ENCODE measurements around the gene RNF151. TPM values are rescaled to one million over a fixed set of nuclear protein-coding genes. Genes with fewer than 3 reads are reported as not detected.

RNF151 gene
- total and polyA plus RNA-seq, 2 of the 13 experiments (the other 11 are each of a cell fraction or from before 2014, with no cell fraction given), result not detected

DNA sequence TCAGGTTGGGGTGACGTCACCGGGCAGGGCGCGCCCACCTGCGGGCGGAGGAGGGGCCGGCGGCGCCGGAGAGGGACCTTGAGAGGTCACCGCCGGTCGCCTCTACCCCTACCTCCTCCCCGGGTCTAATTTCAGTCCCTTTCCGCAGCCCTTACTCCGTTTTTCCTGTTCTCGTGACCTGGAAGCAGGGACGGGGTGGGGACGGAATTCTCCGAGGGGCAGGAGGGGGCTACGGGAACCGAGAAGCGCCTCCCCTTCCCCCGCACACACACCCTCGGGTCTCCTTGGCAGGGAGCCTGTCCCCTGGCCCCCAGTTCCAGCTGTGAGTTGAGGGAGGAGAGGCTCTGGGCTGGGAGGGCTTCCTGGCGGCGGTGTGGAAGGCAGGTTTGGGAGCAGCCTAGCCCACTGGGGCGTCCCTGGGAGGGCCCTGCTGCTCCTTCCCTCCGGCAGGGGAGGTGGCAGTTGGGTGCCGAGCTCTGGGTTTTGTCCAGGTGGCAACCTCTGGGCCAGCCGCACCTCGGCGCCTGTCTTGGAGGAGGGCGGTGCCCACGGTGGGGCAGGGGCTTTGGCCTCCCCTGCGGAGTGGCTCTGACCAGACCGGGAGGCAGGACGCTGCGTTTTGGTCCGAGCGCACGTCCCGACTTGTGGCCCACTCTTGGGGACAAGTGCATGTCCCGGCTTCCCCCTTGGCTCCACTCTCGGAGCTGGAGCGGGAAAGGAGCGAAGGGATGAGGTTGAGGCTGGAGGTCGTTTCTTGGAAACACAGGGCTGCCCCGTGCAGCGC is 23.9 kb downstream of the RNF151 start (continued):
- TF ChIP-seq MAFF (IDR thresholded peaks at IDR 0.05; ENCODE audit: low read depth, low read length), result no peak
- TF ChIP-seq ZMAT3 (CRISPR knock-in tag; conservative IDR thresholded peaks at IDR 0.05), result no peak; the same call in 1 of the 2 replicates
- TF ChIP-seq ZNF772 (CRISPR knock-in tag; IDR thresholded peaks at IDR 0.05), result no peak
- no peak for TF ChIP-seq ZNF546 (CRISPR knock-in tag; conservative IDR thresholded peaks at IDR 0.05)
- no peak for TF ChIP-seq XRCC5 (optimal IDR thresholded peaks at IDR 0.05; ENCODE audit: low read length)
- TF ChIP-seq ERF (CRISPR knock-in tag; IDR thresholded peaks at IDR 0.05), result no peak
- no peak for TF ChIP-seq TP53 (CRISPR knock-in tag; conservative IDR thresholded peaks at IDR 0.05)
- TF ChIP-seq, protein P1, sequence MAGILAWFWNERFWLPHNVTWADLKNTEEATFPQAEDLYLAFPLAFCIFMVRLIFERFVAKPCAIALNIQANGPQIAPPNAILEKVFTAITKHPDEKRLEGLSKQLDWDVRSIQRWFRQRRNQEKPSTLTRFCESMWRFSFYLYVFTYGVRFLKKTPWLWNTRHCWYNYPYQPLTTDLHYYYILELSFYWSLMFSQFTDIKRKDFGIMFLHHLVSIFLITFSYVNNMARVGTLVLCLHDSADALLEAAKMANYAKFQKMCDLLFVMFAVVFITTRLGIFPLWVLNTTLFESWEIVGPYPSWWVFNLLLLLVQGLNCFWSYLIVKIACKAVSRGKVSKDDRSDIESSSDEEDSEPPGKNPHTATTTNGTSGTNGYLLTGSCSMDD (CRISPR knock-in tag; IDR thresholded peaks at IDR 0.05), result no peak
- peak; percentile 34; the same call in 1 of the 2 replicates for TF ChIP-seq FOSL2 (CRISPR knock-in tag; IDR thresholded peaks at IDR 0.05)
- TF ChIP-seq MED1 (CRISPR knock-in tag; IDR thresholded peaks at IDR 0.05), result peak; percentile 11; the same call in 1 of the 2 replicates
- no peak for TF ChIP-seq ZNF709 (CRISPR knock-in tag; IDR thresholded peaks at IDR 0.05)
- TF ChIP-seq HOXD1 (CRISPR knock-in tag; IDR thresholded peaks at IDR 0.05), result no peak
- TF ChIP-seq, protein P2, sequence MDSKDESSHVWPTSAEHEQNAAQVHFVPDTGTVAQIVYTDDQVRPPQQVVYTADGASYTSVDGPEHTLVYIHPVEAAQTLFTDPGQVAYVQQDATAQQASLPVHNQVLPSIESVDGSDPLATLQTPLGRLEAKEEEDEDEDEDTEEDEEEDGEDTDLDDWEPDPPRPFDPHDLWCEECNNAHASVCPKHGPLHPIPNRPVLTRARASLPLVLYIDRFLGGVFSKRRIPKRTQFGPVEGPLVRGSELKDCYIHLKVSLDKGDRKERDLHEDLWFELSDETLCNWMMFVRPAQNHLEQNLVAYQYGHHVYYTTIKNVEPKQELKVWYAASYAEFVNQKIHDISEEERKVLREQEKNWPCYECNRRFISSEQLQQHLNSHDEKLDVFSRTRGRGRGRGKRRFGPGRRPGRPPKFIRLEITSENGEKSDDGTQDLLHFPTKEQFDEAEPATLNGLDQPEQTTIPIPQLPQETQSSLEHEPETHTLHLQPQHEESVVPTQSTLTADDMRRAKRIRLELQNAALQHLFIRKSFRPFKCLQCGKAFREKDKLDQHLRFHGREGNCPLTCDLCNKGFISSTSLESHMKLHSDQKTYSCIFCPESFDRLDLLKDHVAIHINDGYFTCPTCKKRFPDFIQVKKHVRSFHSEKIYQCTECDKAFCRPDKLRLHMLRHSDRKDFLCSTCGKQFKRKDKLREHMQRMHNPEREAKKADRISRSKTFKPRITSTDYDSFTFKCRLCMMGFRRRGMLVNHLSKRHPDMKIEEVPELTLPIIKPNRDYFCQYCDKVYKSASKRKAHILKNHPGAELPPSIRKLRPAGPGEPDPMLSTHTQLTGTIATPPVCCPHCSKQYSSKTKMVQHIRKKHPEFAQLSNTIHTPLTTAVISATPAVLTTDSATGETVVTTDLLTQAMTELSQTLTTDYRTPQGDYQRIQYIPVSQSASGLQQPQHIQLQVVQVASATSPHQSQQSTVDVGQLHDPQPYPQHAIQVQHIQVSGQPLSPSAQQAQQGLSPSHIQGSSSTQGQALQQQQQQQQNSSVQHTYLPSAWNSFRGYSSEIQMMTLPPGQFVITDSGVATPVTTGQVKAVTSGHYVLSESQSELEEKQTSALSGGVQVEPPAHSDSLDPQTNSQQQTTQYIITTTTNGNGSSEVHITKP (CRISPR knock-in tag; IDR thresholded peaks at IDR 0.05; ENCODE audit: low read depth), result peak; percentile 90
- no peak for TF ChIP-seq HNRNPL (IDR thresholded peaks at IDR 0.05; ENCODE audit: low read depth, low read length)
- TF ChIP-seq ZNF343 (CRISPR knock-in tag; IDR thresholded peaks at IDR 0.05), result no peak
- TF ChIP-seq SMAD1 (CRISPR knock-in tag; IDR thresholded peaks at IDR 0.05; ENCODE audit: borderline replicate concordance, low read depth), result no peak
- no peak for TF ChIP-seq TCF7L2 (IDR thresholded peaks at IDR 0.05; ENCODE audit: low read depth, low read length)
- TF ChIP-seq, protein P3, sequence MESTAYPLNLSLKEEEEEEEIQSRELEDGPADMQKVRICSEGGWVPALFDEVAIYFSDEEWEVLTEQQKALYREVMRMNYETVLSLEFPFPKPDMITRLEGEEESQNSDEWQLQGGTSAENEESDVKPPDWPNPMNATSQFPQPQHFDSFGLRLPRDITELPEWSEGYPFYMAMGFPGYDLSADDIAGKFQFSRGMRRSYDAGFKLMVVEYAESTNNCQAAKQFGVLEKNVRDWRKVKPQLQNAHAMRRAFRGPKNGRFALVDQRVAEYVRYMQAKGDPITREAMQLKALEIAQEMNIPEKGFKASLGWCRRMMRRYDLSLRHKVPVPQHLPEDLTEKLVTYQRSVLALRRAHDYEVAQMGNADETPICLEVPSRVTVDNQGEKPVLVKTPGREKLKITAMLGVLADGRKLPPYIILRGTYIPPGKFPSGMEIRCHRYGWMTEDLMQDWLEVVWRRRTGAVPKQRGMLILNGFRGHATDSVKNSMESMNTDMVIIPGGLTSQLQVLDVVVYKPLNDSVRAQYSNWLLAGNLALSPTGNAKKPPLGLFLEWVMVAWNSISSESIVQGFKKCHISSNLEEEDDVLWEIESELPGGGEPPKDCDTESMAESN (CRISPR knock-in tag; conservative IDR thresholded peaks at IDR 0.05), result 0 out of 2 replicates have a peak, but pooled peaks have one; percentile 14
- TF ChIP-seq, protein P4, sequence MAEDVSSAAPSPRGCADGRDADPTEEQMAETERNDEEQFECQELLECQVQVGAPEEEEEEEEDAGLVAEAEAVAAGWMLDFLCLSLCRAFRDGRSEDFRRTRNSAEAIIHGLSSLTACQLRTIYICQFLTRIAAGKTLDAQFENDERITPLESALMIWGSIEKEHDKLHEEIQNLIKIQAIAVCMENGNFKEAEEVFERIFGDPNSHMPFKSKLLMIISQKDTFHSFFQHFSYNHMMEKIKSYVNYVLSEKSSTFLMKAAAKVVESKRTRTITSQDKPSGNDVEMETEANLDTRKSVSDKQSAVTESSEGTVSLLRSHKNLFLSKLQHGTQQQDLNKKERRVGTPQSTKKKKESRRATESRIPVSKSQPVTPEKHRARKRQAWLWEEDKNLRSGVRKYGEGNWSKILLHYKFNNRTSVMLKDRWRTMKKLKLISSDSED (CRISPR knock-in tag; IDR thresholded peaks at IDR 0.05), result no peak

Measured in HepG2 (cell line).